Measurements from ENCODE around the gene RNASE12.

DNA sequence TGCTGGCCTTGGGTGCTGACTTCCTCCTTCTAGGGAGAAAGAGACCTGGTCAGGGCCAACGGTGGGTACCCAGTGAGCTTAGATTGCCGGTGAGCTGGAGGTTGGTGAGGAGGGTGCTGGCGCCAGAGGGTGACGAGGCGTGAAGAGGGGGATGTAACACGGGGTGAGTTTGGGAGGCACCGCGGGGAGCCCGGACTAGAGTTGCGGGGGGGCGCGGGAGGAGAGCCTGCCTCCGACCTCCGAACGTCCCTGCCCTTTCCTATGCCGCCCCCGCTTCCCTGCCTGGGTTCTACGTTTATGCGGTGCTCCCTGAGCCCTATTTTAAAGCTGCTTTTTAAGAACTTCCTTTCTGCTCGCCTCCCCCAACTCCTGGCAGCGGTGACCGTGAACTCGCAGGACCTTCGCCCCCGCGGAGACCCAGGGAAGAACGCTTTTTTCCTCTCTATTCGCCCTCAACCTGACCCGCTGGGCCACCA is 31.7 kb upstream of the RNASE12 start:
- TF ChIP-seq ZNF777 (tag by site-specific recombination; IDR thresholded peaks at IDR 0.05; ENCODE audit: borderline replicate concordance) (no peak), ZNF274 (IDR thresholded peaks at IDR 0.05; ENCODE audit: low read length) (no peak), ZNF274 (tag by site-specific recombination; IDR thresholded peaks at IDR 0.05; ENCODE audit: borderline replicate concordance) (no peak), CTCF (tag by site-specific recombination; IDR thresholded peaks at IDR 0.05) (no peak), ZNF404 (tag by site-specific recombination; IDR thresholded peaks at IDR 0.05) (no peak)
- TF ChIP-seq, protein P1, sequence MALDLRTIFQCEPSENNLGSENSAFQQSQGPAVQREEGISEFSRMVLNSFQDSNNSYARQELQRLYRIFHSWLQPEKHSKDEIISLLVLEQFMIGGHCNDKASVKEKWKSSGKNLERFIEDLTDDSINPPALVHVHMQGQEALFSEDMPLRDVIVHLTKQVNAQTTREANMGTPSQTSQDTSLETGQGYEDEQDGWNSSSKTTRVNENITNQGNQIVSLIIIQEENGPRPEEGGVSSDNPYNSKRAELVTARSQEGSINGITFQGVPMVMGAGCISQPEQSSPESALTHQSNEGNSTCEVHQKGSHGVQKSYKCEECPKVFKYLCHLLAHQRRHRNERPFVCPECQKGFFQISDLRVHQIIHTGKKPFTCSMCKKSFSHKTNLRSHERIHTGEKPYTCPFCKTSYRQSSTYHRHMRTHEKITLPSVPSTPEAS (tag by site-specific recombination; IDR thresholded peaks at IDR 0.05): no peak

All from HEK293 (cell line).